HG02759 (cell line): Measurements from ENCODE around the gene MZT1.
"Not testable (repeated sequence)": the region's sequence is repeated elsewhere in the genome, so short reads cannot be mapped to it uniquely, and the experiment has no call there.

Experiments
- ATAC-seq: cut with Tn5 transposase; IDR thresholded peaks from one replicate; pipeline ENCODE4 v1.9.1; 2021; ENCODE audit warnings: mild to moderate bottlenecking, moderate library complexity; ENCODE audit not compliant: unreplicated experiment

Gene MZT1

GRCh38 chr13:72727417-72728289 lies at the start of gene MZT1, which contains the start of gene BORA:
MZT1 (minus strand) TSS chr13:72727629; CDS start chr13:72727602, 27 bp downstream.
BORA (plus strand) TSS chr13:72727923; CDS start chr13:72728941, 1,018 bp downstream.
- ATAC-seq = peak; percentile 96

- no peak for ATAC-seq
Observed at GRCh38 chr13:72774019-72774418, 46.6 kb upstream of the MZT1 start.

- ATAC-seq = no peak
Observed at GRCh38 chr13:72763411-72763810, 36.0 kb upstream of the MZT1 start.

- ATAC-seq = no peak
Observed at GRCh38 chr13:72760189-72760588, 32.8 kb upstream of the MZT1 start.

- ATAC-seq = no peak
Observed at GRCh38 chr13:72757792-72758535, 30.5 kb upstream of the MZT1 start.

- no peak for ATAC-seq
Observed at GRCh38 chr13:72754111-72754510, 26.7 kb upstream of the MZT1 start.

- ATAC-seq = no peak
Observed at GRCh38 chr13:72751220-72751619, 23.8 kb upstream of the MZT1 start.

- peak; percentile 53 for ATAC-seq
Observed at GRCh38 chr13:72745260-72745659, 17.8 kb upstream of the MZT1 start.

- ATAC-seq = no peak
Observed at GRCh38 chr13:72740015-72740414, 12.6 kb upstream of the MZT1 start.

- no peak for ATAC-seq
Observed at GRCh38 chr13:72737033-72737432, 9.6 kb upstream of the MZT1 start.

- no peak for ATAC-seq
Observed at GRCh38 chr13:72728290-72728605, 819 bp upstream of the MZT1 start.

- peak; percentile 30 for ATAC-seq
Observed at GRCh38 chr13:72726726-72727416, 558 bp downstream of the MZT1 start.

GRCh38 chr13:72726185-72726584 lies 1.2 kb downstream of the MZT1 start:
- not testable (repeated sequence) for ATAC-seq

GRCh38 chr13:72716776-72717175 lies 10.7 kb downstream of the MZT1 start:
- no peak for ATAC-seq

- ATAC-seq = no peak
Observed at GRCh38 chr13:72700509-72700908, 26.9 kb downstream of the MZT1 start.

- no peak for ATAC-seq
Observed at GRCh38 chr13:72698164-72698563, 29.3 kb downstream of the MZT1 start.

GRCh38 chr13:72696579-72696978 lies 30.9 kb downstream of the MZT1 start:
- no peak for ATAC-seq

- ATAC-seq = no peak
Observed at GRCh38 chr13:72694314-72694713, 33.1 kb downstream of the MZT1 start.

GRCh38 chr13:72693832-72694231 lies 33.6 kb downstream of the MZT1 start:
- ATAC-seq = no peak

- no peak for ATAC-seq
Observed at GRCh38 chr13:72692884-72693514, 34.4 kb downstream of the MZT1 start.

- ATAC-seq = no peak
Observed at GRCh38 chr13:72689181-72689696, 38.2 kb downstream of the MZT1 start.
